ENCODE data around the gene FRMD4A. TPM values are rescaled to one million over a fixed set of nuclear protein-coding genes. Genes with fewer than 3 reads are reported as not detected.
A peak's percentile ranks its signal among the peaks of the same experiment; 100 is the strongest.

Gene FRMD4A
- total RNA-seq, 1 experiment from 2014 or later: 7.1 TPM

DNA sequence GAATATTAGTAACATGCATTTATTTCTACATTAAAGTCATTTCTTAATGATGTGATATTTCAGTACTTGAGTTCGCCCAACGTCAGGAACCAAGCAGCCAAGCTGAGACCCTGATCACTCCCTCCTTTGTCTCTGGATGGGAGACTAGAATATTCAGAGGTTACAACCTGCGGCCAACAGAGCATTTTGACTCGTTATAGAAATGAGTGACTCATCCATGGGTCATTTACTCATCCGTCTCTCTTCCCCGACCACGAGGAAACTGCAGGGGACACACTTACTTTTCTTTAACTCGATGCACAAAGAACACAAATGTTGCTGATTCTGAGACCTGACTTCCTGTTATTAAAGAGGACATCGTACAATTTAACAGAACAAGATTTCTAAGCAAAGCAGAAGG is 343.3 kb downstream of the FRMD4A start:
- intact Hi-C loops (cut with micrococcal nuclease): no loop called here
- ATAC-seq (peak; percentile 42), DNase-seq (peak; percentile 48)
- CTCF ChIA-PET: no interaction called here
- no peaks in the 10 kb centered on the region for H3K36me3 ChIP-seq (ENCODE audit: low read depth, low read length)
- no TSS peak for BruUV-seq (replicated peaks)
- no peaks in the 10 kb centered on the region for H3K9me2 ChIP-seq (replicated peaks; ENCODE audit: low read length)
- no peaks in the 10 kb centered on the region for H3K27me3 ChIP-seq (ENCODE audit: low read length)
- H2AFZ ChIP-seq (ENCODE audit: low read length): peak overlapping the region; percentile 42
- H3K4me2 ChIP-seq (ENCODE audit: low read length): 0 out of 2 replicates have a peak overlapping the region, but pooled peaks have one; percentile 27
- no peaks in the 10 kb centered on the region for H3K9me3 ChIP-seq (ENCODE audit: low read length)
- POLR2A ChIA-PET (ENCODE audit: unreplicated experiment): no interaction called here
- TF ChIP-seq EZH2 (IDR thresholded peaks at IDR 0.05; ENCODE audit: low read length, unreplicated experiment) (no peak), EZH2phosphoT487 (IDR thresholded peaks at IDR 0.05; ENCODE audit: borderline replicate concordance, low read length) (no peak)
- TF ChIP-seq, protein P1, sequence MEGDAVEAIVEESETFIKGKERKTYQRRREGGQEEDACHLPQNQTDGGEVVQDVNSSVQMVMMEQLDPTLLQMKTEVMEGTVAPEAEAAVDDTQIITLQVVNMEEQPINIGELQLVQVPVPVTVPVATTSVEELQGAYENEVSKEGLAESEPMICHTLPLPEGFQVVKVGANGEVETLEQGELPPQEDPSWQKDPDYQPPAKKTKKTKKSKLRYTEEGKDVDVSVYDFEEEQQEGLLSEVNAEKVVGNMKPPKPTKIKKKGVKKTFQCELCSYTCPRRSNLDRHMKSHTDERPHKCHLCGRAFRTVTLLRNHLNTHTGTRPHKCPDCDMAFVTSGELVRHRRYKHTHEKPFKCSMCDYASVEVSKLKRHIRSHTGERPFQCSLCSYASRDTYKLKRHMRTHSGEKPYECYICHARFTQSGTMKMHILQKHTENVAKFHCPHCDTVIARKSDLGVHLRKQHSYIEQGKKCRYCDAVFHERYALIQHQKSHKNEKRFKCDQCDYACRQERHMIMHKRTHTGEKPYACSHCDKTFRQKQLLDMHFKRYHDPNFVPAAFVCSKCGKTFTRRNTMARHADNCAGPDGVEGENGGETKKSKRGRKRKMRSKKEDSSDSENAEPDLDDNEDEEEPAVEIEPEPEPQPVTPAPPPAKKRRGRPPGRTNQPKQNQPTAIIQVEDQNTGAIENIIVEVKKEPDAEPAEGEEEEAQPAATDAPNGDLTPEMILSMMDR (conservative IDR thresholded peaks at IDR 0.05; ENCODE audit: low read depth, low read length): no peak
- peaks cover 27% of the 10 kb centered on the region for H3K4me1 ChIP-seq (ENCODE audit: insufficient read depth, low read length)
- peak overlapping the region; percentile 44 for H3K27ac ChIP-seq (ENCODE audit: low read length)
- H3K4me3 ChIP-seq (ENCODE audit: low read length): no peak overlapping the region
- no peak overlapping the region for H3K9ac ChIP-seq (ENCODE audit: low read length)
- H4K20me1 ChIP-seq (ENCODE audit: low read length): no peaks in the 10 kb centered on the region
- H3F3A ChIP-seq (ENCODE audit: low read length, unreplicated experiment): no peaks in the 10 kb centered on the region
- H3K79me2 ChIP-seq (ENCODE audit: low read length): no peaks in the 10 kb centered on the region

DNA sequence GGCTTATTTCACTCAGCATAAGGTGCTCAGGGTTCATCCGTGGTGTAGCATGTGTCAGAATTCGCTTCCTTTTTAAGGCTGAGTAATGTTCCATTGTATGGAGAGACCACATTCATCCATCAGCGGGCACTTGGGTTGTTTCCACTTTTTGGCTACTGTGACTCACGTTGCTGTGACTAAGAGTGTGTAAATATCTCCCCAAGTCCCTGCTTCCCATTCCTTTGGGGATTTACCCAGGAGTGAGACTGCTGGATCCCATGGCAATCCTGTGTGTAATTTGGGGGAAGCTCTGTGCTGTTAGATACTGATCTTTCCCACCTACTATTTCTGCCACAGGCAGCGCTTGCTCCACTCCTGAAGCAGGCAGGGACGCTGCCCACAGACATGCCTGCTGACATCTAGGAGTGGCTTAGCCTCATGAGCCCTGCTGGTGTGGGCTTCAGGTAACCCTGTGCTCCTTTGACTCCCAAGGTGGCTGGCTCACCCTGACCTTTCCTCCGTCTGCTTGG is 346.0 kb downstream of the FRMD4A start:
- ChIA-PET POLR2A (ENCODE audit: unreplicated experiment) (no interaction called here), CTCF (no interaction called here)
- DNase-seq: peak; percentile 90
- Histone ChIP-seq H3K9me3 (ENCODE audit: low read length) (no peaks in the 10 kb centered on the region), H3K27me3 (ENCODE audit: low read length) (no peaks in the 10 kb centered on the region), H3K9me2 (replicated peaks; ENCODE audit: low read length) (no peaks in the 10 kb centered on the region), H3K79me2 (ENCODE audit: low read length) (no peaks in the 10 kb centered on the region), H3F3A (ENCODE audit: low read length, unreplicated experiment) (no peaks in the 10 kb centered on the region), H3K4me1 (ENCODE audit: insufficient read depth, low read length) (peaks cover 27% of the 10 kb centered on the region), H3K27ac (ENCODE audit: low read length) (peak overlapping the region; percentile 86), H3K9ac (ENCODE audit: low read length) (peak overlapping the region; percentile 52), H2AFZ (ENCODE audit: low read length) (no peak overlapping the region), H3K36me3 (ENCODE audit: low read depth, low read length) (no peaks in the 10 kb centered on the region), H3K4me3 (ENCODE audit: low read length) (no peak overlapping the region), H4K20me1 (ENCODE audit: low read length) (no peaks in the 10 kb centered on the region), H3K4me2 (ENCODE audit: low read length) (peak overlapping the region; percentile 66)
- TF ChIP-seq, protein P1 (conservative IDR thresholded peaks at IDR 0.05; ENCODE audit: low read depth, low read length): no peak
- TF ChIP-seq EZH2phosphoT487 (IDR thresholded peaks at IDR 0.05; ENCODE audit: borderline replicate concordance, low read length) (no peak), EZH2 (IDR thresholded peaks at IDR 0.05; ENCODE audit: low read length, unreplicated experiment) (no peak)
- BruUV-seq (replicated peaks): no TSS peak
- intact Hi-C loops (cut with micrococcal nuclease): no loop called here
- peak; percentile 91 for ATAC-seq

DNA sequence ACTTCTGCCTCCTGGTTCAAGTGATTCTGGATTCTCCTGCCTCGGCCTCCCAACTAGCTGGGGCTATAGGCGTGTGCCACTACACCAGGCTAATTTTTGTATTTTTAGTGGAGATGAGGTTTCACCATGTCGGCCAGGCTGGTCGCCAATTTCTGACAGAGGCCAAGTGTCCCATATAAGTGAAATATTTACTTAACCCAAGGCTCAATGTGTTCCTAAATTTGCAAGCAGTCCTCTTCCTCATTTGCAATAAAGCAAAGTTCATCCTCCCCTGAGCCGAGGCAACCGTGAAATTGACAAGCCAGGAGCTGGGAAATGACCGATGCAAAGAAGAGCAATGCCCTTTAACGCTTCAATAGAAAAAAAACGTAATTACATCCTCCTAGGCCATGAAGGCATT is 347.7 kb downstream of the FRMD4A start:
- ATAC-seq (no peak), DNase-seq (no peak)
- no peaks in the 10 kb centered on the region for H3F3A ChIP-seq (ENCODE audit: low read length, unreplicated experiment)
- H3K36me3 ChIP-seq (ENCODE audit: low read depth, low read length): no peaks in the 10 kb centered on the region
- no peak overlapping the region for H3K9ac ChIP-seq (ENCODE audit: low read length)
- H3K79me2 ChIP-seq (ENCODE audit: low read length): no peaks in the 10 kb centered on the region
- TF ChIP-seq, protein P1 (conservative IDR thresholded peaks at IDR 0.05; ENCODE audit: low read depth, low read length): no peak
- no peak for TF ChIP-seq EZH2phosphoT487 (IDR thresholded peaks at IDR 0.05; ENCODE audit: borderline replicate concordance, low read length)
- no peak for TF ChIP-seq EZH2 (IDR thresholded peaks at IDR 0.05; ENCODE audit: low read length, unreplicated experiment)
- H3K9me2 ChIP-seq (replicated peaks; ENCODE audit: low read length): no peaks in the 10 kb centered on the region
- H4K20me1 ChIP-seq (ENCODE audit: low read length): no peaks in the 10 kb centered on the region
- no TSS peak for BruUV-seq (replicated peaks)
- no peak overlapping the region for H3K27ac ChIP-seq (ENCODE audit: low read length)
- H3K27me3 ChIP-seq (ENCODE audit: low read length): no peaks in the 10 kb centered on the region
- H3K9me3 ChIP-seq (ENCODE audit: low read length): no peaks in the 10 kb centered on the region
- POLR2A ChIA-PET (ENCODE audit: unreplicated experiment): no interaction called here
- no peak overlapping the region for H2AFZ ChIP-seq (ENCODE audit: low read length)
- H3K4me1 ChIP-seq (ENCODE audit: insufficient read depth, low read length): peaks cover 37% of the 10 kb centered on the region
- intact Hi-C loops (cut with micrococcal nuclease): no loop called here
- H3K4me2 ChIP-seq (ENCODE audit: low read length): no peak overlapping the region
- no peak overlapping the region for H3K4me3 ChIP-seq (ENCODE audit: low read length)
- CTCF ChIA-PET: no interaction called here
